Activated naive CD4-positive, alpha-beta T cell treated with anti-CD3 and anti-CD28 coated beads for 36 hours (primary cell): ENCODE results near the gene ARHGEF11. TPM values are rescaled to one million over a fixed set of nuclear protein-coding genes. Genes with fewer than 3 reads are reported as not detected.

Source experiments
- CTCF ChIA-PET: fragments of 350-600 bp; sonication (Branson Sonifier 250); formaldehyde crosslinking; loops from one replicate; lab custom pipeline; 2021; ENCODE audit warnings: antibody characterized with exemption; lab: Charles Lee
- DNase-seq: peaks from one replicate; pipeline ENCODE4 v3.0.0-alpha.2; 2020
- H3K27ac Mint-ChIP-seq: one replicate; pipeline ENCODE4 v1.8.0; 2021; ENCODE audit warnings: mild to moderate bottlenecking, mixed read lengths
- H3K27me3 Mint-ChIP-seq: one replicate; pipeline ENCODE4 v1.8.0; 2021; ENCODE audit warnings: low read depth, mixed read lengths
- H3K36me3 Mint-ChIP-seq: one replicate; pipeline ENCODE4 v1.8.0; 2021; ENCODE audit warnings: low read depth, mixed read lengths
- H3K4me1 Mint-ChIP-seq: one replicate; pipeline ENCODE4 v1.8.0; 2021; ENCODE audit warnings: low read depth, mixed read lengths
- H3K4me3 Mint-ChIP-seq: one replicate; pipeline ENCODE4 v1.8.0; 2021; ENCODE audit warnings: mild to moderate bottlenecking, moderate library complexity, mixed read lengths
- H3K9me3 Mint-ChIP-seq: one replicate; pipeline ENCODE4 v1.8.0; 2021; ENCODE audit warnings: mixed read lengths
- intact Hi-C: fragments of 100-400 bp; cut with micrococcal nuclease; formaldehyde crosslinking; loops from one replicate; pipeline ENCODE4 v1.15.1; 2023
- total RNA-seq, 2 experiments: library from RNA; stranded (reverse); gene quantifications; one replicate each; pipeline ENCODE4 v1.2.3, GENCODE V29; 2021

Gene ARHGEF11
- total RNA-seq, 2 experiments from 2014 or later: 3.2 to 3.4 TPM

GRCh38 chr1:156911577-156912298 lies 133.8 kb downstream of the ARHGEF11 start:
- CTCF ChIA-PET: interaction anchor here (0.8 to 3.7 kb wide), 11 partner anchors 9 to 163 kb away, joined by 3 to 15 read pairs (median 4); no protein-coding TSS in a partner anchor
- DNase-seq: no peak
- no peaks in the 10 kb centered on the region for H3K9me3 Mint-ChIP-seq
- H3K27me3 Mint-ChIP-seq: peaks cover 17% of the 10 kb centered on the region
- H3K4me1 Mint-ChIP-seq: no peaks in the 10 kb centered on the region
- H3K27ac Mint-ChIP-seq: no peak overlapping the region
- intact Hi-C loops: loop anchor here (5.0 kb wide), 2 partner anchors 51 to 246 kb away; no protein-coding TSS in a partner anchor
- H3K36me3 Mint-ChIP-seq: no peaks in the 10 kb centered on the region
- H3K4me3 Mint-ChIP-seq: no peak overlapping the region

- CTCF ChIA-PET: interaction anchor here (0.6 to 3.7 kb wide), 11 partner anchors 9 to 441 kb away, joined by 3 to 15 read pairs (median 5); no protein-coding TSS in a partner anchor
- intact Hi-C loops: loop anchor here (1.0 to 5.0 kb wide), 4 partner anchors 17 to 247 kb away; no protein-coding TSS in a partner anchor
- H3K36me3 Mint-ChIP-seq: no peaks in the 10 kb centered on the region
- H3K9me3 Mint-ChIP-seq: no peaks in the 10 kb centered on the region
- no peak overlapping the region for H3K27ac Mint-ChIP-seq
- H3K27me3 Mint-ChIP-seq: peaks cover 5% of the 10 kb centered on the region
- DNase-seq: peak; percentile 63
- H3K4me3 Mint-ChIP-seq: no peak overlapping the region
- H3K4me1 Mint-ChIP-seq: no peaks in the 10 kb centered on the region
Observed at GRCh38 chr1:156910309-156910782, 135.2 kb downstream of the ARHGEF11 start.

GRCh38 chr1:156909671-156910070 lies 135.9 kb downstream of the ARHGEF11 start:
- no peak for DNase-seq
- intact Hi-C loops: loop anchor here (1.0 to 5.0 kb wide), 4 partner anchors 18 to 248 kb away; no protein-coding TSS in a partner anchor

GRCh38 chr1:156908955-156909354 lies 136.6 kb downstream of the ARHGEF11 start:
- Mint-ChIP-seq H3K27ac (no peak overlapping the region), H3K4me3 (no peak overlapping the region), H3K4me1 (no peaks in the 10 kb centered on the region), H3K27me3 (peaks cover 3% of the 10 kb centered on the region), H3K36me3 (no peaks in the 10 kb centered on the region), H3K9me3 (no peaks in the 10 kb centered on the region)
- no peak for DNase-seq
- intact Hi-C loops: no loop called here
- CTCF ChIA-PET: interaction anchor here (0.8 to 2.3 kb wide), 4 partner anchors 10 to 181 kb away, joined by 3 to 7 read pairs (median 4); partner anchors contain the start of gene PEAR1

More at GRCh38 chr1:156909671-156910070, 135.9 kb downstream of the ARHGEF11 start:
- Mint-ChIP-seq H3K27me3 (peaks cover 4% of the 10 kb centered on the region), H3K4me1 (no peaks in the 10 kb centered on the region), H3K9me3 (no peaks in the 10 kb centered on the region), H3K4me3 (no peak overlapping the region), H3K27ac (no peak overlapping the region), H3K36me3 (no peaks in the 10 kb centered on the region)
- CTCF ChIA-PET: interaction anchor here (0.8 to 2.3 kb wide), 5 partner anchors 11 to 180 kb away, joined by 3 to 7 read pairs (median 4); partner anchors contain the start of gene PEAR1

- no peak overlapping the region for H3K4me3 Mint-ChIP-seq
- peaks cover 3% of the 10 kb centered on the region for H3K27me3 Mint-ChIP-seq
- H3K4me1 Mint-ChIP-seq: no peaks in the 10 kb centered on the region
- H3K36me3 Mint-ChIP-seq: no peaks in the 10 kb centered on the region
- no peak for DNase-seq
- no peak overlapping the region for H3K27ac Mint-ChIP-seq
- intact Hi-C loops: no loop called here
- no peaks in the 10 kb centered on the region for H3K9me3 Mint-ChIP-seq
- CTCF ChIA-PET: interaction anchor here (1.7 kb wide), 1 partner anchor 15 kb away, joined by 5 read pairs; the partner anchor contains the start of gene PEAR1
Observed at GRCh38 chr1:156908541-156908940, 137.0 kb downstream of the ARHGEF11 start.

- H3K36me3 Mint-ChIP-seq: no peaks in the 10 kb centered on the region
- H3K27ac Mint-ChIP-seq: no peak overlapping the region
- peaks cover 3% of the 10 kb centered on the region for H3K27me3 Mint-ChIP-seq
- CTCF ChIA-PET: no interaction called here
- H3K9me3 Mint-ChIP-seq: no peaks in the 10 kb centered on the region
- no peak overlapping the region for H3K4me3 Mint-ChIP-seq
- H3K4me1 Mint-ChIP-seq: no peaks in the 10 kb centered on the region
- no peak for DNase-seq
- intact Hi-C loops: no loop called here
Observed at GRCh38 chr1:156906206-156906906, 139.2 kb downstream of the ARHGEF11 start.

GRCh38 chr1:156905651-156906050 lies 139.9 kb downstream of the ARHGEF11 start:
- Mint-ChIP-seq H3K4me3 (no peak overlapping the region), H3K4me1 (no peaks in the 10 kb centered on the region), H3K9me3 (no peaks in the 10 kb centered on the region), H3K27me3 (peaks cover 3% of the 10 kb centered on the region), H3K36me3 (no peaks in the 10 kb centered on the region), H3K27ac (no peak overlapping the region)
- intact Hi-C loops: no loop called here
- CTCF ChIA-PET: no interaction called here
- no peak for DNase-seq

GRCh38 chr1:156905176-156905575 lies 140.4 kb downstream of the ARHGEF11 start:
- H3K27ac Mint-ChIP-seq: no peak overlapping the region
- DNase-seq: no peak
- no peaks in the 10 kb centered on the region for H3K4me1 Mint-ChIP-seq
- CTCF ChIA-PET: no interaction called here
- H3K9me3 Mint-ChIP-seq: no peaks in the 10 kb centered on the region
- no peaks in the 10 kb centered on the region for H3K27me3 Mint-ChIP-seq
- H3K4me3 Mint-ChIP-seq: no peak overlapping the region
- intact Hi-C loops: no loop called here
- no peaks in the 10 kb centered on the region for H3K36me3 Mint-ChIP-seq

- Mint-ChIP-seq H3K4me3 (no peak overlapping the region), H3K27me3 (no peaks in the 10 kb centered on the region), H3K36me3 (no peaks in the 10 kb centered on the region), H3K27ac (no peak overlapping the region), H3K9me3 (no peaks in the 10 kb centered on the region), H3K4me1 (no peaks in the 10 kb centered on the region)
- intact Hi-C loops: no loop called here
- CTCF ChIA-PET: no interaction called here
- DNase-seq: no peak
Observed at GRCh38 chr1:156904187-156904959, 141.2 kb downstream of the ARHGEF11 start.

GRCh38 chr1:156903328-156904091 lies 142.0 kb downstream of the ARHGEF11 start:
- Mint-ChIP-seq H3K4me1 (peaks cover under 1% of the 10 kb centered on the region), H3K27ac (no peak overlapping the region), H3K36me3 (no peaks in the 10 kb centered on the region), H3K4me3 (no peak overlapping the region), H3K27me3 (peaks cover 2% of the 10 kb centered on the region), H3K9me3 (no peaks in the 10 kb centered on the region)
- CTCF ChIA-PET: interaction anchor here (1.3 kb wide), 1 partner anchor 8 kb away, joined by 4 read pairs; no protein-coding TSS in a partner anchor
- no peak for DNase-seq
- intact Hi-C loops: no loop called here
